HG03097 (cell line): ENCODE measurements around the gene FXN.

Experiments
- ATAC-seq: cut with Tn5 transposase; IDR thresholded peaks from one replicate; pipeline ENCODE4 v1.9.1; 2021; ENCODE audit not compliant: unreplicated experiment, low FRiP score

Gene FXN

DNA sequence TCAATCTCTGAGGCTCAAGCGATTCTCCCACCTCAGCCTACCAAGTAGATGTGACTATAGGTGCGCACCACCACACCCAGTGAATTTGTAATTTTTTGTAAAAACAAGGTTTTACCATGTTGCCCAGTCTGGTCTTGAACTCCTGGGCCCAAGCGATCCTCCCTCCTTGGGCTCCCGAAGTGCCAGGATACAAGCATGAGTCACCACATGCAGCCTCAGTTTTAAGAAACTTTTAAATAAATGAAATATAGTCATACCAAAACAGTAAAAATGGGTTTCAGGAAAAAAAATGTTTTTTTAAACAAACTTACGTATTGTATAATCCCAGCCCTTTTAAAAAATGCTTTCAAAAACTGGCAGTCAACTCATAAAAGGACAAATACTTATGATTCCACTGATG, 26.6 kb downstream of the FXN start:
- no peak for ATAC-seq

DNA sequence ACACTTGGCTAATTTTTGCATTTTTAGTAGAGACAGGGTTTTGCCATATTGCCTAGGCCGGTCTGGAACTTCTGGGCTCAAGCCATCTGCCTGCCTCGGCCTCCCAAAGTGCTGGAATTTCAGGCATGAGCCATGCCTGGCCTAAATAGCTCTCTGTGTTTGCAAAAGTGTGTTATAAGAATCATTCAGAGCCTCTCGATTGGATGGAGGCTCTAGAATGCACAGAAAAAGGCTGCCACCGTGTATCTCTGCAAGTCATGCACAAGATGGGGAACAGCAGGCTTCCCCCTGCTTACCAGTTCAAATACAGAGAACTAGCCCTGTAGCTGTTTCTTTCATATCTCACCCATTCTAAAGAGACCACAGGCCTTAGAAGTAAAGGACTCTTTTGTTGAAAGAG, 28.3 kb downstream of the FXN start:
- ATAC-seq: no peak

DNA sequence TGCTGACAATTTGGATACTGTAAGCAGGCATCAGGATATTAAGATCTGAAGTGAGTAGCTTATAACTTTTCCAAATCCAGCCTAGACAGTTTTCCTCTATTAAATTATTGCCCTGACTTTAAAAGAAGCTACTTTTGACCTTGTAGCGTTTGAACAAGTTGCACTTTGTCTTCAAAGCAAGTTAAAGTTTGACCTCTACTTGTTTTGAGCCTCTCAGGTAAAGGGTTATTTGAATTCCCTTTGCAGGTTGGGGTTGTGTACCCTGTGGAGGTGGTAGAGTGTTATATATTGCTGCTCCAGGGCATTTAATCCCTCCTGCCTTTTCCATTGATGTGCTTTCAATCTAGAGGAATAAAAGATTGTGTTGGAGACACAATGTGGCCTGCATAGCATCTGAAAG, 30.1 kb downstream of the FXN start:
- no peak for ATAC-seq

DNA sequence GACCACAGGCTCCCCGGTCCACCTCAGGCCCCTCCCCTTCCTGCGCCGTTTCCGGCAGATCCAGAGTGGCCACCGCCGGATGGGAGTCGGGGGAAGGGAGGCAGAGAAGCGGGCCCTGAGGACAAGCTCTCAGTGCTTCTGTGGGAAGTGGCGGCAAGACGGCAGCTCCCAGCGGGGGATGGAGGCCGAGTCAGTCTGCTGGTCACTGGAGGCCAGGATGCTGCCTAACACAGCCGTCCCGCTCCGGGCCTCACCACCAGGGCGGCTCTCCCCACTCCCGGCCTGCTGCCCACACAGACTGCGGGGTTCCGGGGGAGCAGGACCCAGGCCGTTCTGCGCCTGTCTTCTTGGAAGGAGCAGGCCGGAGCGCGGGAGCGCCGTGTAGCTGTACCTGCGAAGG, 31.4 kb downstream of the FXN start:
- no peak for ATAC-seq

DNA sequence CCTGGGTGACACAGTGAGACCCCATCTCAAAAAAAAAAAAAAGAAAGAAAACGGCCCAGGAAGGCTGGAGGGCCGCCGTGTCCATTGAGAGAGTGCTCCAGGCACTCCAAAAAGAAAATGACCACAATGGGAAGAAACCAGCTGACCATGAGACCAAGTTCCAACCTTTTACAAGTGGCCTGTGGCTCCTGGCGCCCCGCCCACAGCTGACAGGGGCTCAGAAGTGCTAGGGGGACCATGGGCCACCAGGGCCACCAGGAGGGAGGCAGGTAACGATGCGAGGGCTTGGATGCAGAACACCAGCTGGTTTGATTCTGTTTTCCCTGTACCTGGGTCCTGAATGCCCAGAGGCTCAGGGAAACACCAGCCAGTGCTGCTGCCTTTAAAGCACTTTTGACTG, 34.6 kb downstream of the FXN start:
- ATAC-seq: no peak

DNA sequence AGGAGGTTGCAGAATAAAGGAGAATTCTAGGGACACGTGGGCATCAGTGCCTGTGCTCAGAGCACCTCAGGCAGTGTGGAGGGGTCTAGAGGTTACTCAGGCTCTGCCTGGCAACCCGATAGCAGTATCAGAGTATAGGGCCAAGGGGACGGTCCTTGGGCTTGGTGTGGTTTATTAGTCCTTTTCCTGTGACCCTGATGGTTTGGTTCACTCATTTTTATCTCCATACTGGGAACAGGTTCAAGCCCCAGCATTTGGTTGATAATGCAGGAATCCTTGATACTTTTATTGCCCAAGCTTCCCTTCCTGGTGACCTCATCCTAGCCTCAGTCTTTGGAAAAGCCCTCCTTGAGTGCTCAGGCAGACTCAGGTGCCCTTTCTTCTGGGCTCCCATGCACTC, 35.5 kb downstream of the FXN start:
- ATAC-seq: no peak

DNA sequence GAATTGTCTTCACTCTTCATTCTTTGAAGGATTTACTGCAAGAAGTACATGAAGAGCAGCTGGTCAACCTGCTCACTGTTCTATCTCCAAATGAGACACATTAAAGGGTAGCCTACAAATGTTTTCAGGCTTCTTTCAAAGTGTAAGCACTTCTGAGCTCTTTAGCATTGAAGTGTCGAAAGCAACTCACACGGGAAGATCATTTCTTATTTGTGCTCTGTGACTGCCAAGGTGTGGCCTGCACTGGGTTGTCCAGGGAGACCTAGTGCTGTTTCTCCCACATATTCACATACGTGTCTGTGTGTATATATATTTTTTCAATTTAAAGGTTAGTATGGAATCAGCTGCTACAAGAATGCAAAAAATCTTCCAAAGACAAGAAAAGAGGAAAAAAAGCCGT, 37.6 kb downstream of the FXN start:
- no peak for ATAC-seq

DNA sequence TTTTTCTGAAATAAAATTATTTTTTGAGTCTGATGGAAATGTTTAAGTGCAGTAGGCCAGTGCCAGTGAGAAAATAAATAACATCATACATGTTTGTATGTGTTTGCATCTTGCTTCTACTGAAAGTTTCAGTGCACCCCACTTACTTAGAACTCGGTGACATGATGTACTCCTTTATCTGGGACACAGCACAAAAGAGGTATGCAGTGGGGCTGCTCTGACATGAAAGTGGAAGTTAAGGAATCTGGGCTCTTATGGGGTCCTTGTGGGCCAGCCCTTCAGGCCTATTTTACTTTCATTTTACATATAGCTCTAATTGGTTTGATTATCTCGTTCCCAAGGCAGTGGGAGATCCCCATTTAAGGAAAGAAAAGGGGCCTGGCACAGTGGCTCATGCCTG, 39.2 kb downstream of the FXN start:
- no peak for ATAC-seq

DNA sequence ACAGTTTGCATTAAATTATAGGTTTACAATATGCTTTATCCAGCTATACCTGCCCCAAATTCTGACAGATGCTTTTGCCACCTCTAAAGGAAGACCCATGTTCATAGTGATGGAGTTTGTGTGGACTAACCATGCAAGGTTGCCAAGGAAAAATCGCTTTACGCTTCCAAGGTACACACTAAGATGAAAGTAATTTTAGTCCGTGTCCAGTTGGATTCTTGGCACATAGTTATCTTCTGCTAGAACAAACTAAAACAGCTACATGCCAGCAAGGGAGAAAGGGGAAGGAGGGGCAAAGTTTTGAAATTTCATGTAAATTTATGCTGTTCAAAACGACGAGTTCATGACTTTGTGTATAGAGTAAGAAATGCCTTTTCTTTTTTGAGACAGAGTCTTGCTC, 41.0 kb downstream of the FXN start:
- no peak for ATAC-seq

DNA sequence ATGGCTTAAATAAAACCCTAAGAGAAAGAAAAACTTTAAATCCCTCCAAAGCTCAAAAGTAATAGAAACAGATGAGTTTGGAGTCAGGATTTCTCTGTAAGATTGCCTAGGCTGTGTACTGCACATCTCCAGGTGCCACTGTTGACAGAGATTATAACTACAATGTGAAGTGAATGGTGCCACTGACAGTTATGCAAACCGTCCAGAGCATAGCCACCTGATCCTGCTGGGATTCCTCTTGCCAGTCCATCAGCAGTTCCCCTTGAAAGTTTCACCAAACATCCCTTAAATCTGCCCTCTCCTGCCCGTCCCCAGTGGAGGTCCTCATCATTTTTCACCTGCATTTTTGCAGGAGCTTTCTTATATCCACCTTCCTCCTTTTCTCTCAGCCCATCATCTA, 42.5 kb downstream of the FXN start:
- ATAC-seq: no peak

DNA sequence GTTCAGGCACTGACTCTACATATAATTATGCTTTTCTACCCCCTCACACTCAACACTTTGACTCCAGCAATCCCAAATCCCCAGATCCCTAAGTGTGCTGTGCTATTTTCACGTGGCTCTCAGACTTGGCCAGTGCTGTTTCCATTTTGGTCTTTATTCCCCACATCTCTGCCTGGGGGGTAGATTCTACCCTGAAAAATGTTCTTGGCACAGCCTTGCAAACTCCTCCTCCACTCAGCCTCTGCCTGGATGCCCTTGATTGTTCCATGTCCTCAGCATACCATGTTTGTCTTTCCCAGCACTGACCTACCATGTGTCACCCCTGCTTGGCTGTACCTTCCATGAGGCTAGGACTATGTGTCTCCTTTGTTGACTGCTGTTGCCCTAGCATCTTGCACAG, 43.0 kb downstream of the FXN start:
- ATAC-seq: no peak

DNA sequence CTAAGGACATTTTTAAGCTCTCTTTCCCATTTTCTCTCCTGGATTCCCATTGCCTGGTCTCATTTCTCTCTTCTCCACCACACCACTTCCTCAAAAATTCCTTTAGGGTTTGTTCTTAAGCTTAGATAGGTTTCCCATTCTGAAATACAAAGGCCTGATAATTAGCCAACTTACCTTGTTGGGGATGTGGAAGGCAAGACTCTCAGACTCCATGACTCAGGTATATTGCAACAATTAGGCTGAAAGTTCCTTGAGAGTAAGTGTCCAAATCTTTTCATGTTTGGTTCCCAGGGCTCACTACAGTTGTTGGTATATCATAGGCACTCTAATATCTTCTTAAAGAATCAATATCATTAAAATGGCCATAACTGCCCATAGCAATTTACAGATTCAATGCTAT, 43.6 kb downstream of the FXN start:
- ATAC-seq: no peak

DNA sequence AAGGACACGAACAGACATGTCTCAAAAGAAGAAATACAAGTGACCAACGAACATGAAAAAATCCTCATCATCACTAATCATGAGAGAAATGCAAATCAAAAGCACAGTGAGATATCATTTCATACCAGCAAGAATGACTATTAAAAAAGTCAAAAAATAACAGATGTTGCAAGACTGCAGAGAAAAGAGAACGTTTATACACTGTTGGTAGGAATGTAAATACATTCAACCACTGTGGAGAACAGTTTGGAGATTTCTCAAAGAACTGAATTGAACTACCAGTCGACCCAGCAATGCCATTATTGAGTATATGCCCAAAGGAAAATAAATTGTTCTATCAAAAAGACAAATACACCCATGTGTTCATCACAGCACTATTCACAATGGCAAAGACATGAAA, 45.7 kb downstream of the FXN start:
- ATAC-seq: no peak

DNA sequence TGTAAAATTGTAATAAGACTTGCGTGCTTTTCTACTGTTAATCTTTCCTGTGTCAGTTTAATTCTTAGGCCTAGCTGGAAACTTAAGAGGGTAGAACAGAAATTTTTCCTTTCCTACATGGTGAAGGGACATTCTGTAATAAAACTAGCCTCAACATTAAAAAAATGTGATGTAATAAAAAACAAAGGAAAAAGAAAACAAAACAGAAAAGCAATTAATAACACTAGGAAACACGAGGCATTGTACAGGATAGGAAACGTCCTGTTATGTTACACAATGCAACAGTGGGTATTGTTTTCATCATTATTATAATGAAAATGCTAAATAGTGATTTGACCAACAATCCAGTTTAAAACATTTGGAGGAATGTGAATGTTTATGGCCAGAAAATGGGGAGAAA, 47.8 kb downstream of the FXN start:
- no peak for ATAC-seq

DNA sequence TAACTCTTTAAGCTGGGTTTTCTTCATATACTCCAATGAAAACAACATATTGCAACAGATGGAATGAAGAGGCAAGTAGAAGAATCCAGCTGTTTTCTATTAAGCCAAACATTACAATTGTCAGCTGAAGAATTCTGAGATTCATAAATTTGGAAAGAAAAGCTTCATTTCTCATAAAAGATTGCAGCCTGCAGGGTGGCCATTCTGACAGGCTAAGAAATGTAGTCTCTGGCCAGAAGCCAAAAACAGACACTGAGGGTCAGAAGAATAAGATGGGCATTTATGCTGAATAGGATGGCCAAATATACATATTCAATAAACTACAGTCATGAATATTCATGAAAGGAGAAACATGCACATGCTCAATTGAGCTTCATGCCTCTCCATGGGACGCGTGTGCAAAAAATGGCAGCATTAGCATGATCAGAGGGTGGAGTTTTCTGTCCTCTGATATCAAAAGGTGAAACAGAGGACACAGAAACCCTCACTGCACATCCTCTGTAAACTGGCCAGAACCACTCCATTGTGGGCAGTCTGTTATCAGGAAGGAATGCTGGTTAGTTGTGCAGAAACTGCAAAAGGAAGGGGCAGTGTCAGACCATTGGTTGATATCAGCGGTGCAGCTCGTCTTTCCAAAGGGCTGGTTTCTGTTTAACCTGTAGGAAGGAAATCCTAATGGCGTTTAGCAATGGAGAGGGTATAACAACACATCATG, 50.2 kb downstream of the FXN start:
- no peak for ATAC-seq

DNA sequence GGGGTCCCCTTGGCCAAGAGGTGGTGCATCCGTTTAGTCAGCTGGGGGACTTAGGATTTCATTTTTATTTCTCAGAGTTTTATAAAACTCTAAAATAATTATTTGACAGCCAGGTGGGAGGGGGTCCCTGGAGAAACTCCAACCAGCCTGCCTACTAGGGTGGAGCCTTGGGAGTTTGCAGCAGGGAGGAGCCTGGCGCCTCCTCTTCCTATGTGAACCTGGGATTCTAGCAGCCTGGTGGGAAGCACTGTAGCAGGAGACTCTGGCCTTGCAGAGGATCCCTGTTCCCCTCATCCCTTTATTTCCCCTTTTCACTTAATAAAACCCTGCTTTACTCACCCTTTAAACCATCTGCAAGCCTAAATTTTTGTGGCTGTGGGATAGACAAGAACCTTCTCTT, 50.8 kb downstream of the FXN start:
- no peak for ATAC-seq

DNA sequence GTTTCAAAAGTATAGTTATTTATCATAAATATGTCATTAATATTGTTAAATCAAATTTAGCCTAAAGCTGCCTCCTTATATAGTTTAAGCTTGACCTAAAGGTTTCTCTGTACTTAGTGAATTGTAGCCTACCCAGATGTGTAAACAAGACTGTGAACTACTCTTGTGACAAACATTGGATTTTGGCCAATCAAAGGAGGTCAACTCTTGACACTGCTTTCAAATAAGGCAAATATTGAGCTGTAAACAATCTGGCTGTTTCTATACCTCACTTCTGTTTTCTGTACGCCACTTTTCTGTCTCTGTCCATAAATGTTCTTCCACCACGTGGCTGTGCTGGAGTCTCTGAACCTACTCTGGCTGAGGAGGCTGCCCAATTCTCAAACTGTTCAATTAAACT, 51.2 kb downstream of the FXN start:
- ATAC-seq: no peak

DNA sequence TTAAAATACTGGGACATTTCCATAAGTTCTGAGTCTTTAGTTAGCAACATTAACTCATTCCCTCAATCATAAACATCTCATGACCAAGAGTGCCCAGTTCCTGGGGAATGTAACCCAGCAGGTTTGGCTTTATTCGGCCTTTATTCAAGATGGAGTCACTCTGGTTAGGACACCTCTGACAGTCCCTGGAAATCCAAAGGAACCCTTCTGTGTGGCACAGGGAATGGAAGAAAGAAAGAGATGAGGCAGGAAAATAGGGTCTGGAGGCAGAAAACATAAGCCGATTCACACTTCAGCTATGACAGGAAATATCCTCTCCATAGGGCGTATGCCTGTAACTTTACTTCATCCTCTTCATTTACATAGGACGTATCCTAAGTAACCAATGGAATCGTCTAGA, 53.5 kb downstream of the FXN start:
- ATAC-seq: no peak

DNA sequence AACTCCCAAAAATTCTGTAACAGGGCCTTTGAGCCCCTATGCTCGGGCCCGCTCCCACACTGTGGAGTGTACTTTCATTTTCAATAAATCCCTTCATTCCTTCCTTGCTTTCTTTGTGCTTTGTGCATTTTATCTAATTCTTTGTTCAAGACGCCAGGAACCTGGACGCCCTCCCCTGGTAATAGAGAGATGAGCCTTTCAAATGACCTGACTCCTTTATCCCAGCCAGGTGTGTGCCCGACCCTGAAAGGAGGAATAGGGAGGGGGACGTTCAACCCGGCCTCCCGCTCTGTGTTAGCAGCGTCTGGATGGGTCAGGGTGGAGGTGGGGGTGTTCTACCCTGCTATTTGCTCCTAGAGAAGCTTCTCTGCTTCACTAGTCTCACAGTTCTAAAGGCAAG, 53.9 kb downstream of the FXN start:
- no peak for ATAC-seq

DNA sequence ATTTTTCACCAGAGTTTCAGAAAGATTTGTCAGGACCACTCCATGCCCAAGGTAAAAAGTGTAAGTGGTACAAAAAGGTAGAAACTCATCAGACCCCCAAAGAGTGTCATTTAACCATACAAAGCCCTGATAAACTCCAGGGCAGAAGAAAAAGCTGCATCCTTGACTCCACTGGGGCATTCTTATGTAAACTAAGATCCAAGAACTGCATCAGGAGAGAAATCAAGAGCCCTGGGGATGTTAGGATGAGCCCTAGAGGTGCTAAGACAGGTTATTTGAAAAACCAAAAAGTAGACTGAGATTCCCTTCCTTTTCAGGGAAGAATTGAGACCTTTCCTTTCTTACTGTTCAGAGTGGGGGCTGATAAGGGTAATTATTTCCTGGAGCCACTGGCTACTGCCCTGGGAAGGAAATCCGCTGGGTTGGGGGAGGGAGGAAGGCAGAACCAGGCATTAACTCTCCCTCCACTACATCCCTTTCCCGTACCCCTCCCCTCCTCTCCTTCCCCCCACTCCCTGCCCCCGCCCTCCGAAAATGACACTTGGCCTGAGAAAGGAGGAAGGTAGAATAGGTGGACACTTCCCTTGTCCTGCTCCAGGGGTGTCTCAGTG, 54.7 kb downstream of the FXN start:
- no peak for ATAC-seq

DNA sequence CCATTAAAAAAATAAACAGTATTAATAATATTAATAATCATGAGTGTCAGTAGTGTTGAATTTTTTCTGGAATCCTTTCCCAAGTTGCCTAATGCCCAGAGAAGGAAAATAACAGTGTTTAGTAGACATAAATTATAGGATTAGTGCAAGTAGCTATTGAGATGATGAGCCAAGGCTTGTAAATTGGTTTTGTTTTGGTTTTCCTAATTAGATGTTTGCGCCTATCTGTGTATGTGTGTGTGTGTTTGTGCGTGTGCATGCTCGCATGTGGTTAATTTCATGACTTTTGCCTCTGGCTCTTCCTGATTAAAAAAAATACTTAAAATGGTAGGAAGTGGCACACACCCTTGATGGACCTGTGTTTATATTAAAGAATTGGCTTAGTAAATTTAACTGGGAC, 55.4 kb downstream of the FXN start:
- no peak for ATAC-seq

DNA sequence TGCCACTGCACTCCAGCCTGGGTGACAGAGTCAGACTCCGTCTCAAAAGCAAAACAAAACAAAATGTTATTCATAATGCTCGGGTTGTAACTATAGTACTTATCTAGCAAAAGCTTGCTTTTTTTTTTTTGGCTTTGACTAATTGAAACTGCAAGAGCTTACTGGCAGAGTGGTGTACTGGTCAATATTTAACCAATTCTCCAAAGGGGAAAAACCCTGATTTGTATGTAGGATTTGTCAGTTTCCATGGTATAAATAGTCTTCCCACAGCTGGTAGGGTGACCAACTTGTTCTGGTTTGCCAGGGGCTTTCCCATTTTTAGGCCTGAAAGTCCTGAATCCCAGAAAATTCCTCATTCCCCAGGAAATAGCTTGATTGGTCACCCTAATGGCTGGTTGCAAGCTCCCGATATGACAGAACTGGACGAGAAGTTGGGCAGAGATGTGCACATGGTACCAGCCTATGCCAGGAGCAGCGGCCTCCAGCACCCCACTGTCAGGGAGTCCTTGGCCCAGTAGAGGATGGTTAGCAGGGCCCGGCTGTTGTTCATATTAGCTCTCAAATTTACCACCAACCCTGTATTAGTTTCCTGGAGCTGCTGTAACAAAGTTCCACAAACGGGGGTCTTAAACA, 58.0 kb downstream of the FXN start:
- ATAC-seq: no peak
